Activated CD8-positive, alpha-beta memory T cell treated with anti-CD3 and anti-CD28 coated beads, Interleukin-2, amount 10 ng/mL, durations not matched to agents 7 days and 5 days (primary cell): ENCODE measurements around the gene STXBP5. TPM values are rescaled to one million over a fixed set of nuclear protein-coding genes. Genes with fewer than 3 reads are reported as not detected.

ENCODE experiments used
- ATAC-seq: fragments of 150-1000 bp; cut with Tn5 transposase; one replicate; pipeline ENCODE4 v1.10.0; 2021; ENCODE audit warnings: moderate library complexity
- CTCF ChIA-PET: fragments of 350-600 bp; sonication (Branson Sonifier 250); formaldehyde crosslinking; loops from one replicate; lab custom pipeline; 2021; ENCODE audit warnings: antibody characterized with exemption; lab: Charles Lee
- DNase-seq: peaks from one replicate; pipeline ENCODE4 v3.0.0-alpha.2; 2020
- H3K27ac Mint-ChIP-seq: one replicate; pipeline ENCODE4 v1.8.0; 2021; ENCODE audit warnings: mild to moderate bottlenecking, mixed read lengths
- H3K27me3 Mint-ChIP-seq: one replicate; pipeline ENCODE4 v1.8.0; 2021; ENCODE audit warnings: mixed read lengths
- H3K36me3 Mint-ChIP-seq: one replicate; pipeline ENCODE4 v1.8.0; 2021; ENCODE audit warnings: mild to moderate bottlenecking, mixed read lengths
- H3K4me1 Mint-ChIP-seq: one replicate; pipeline ENCODE4 v1.8.0; 2021; ENCODE audit warnings: mixed read lengths
- H3K4me3 Mint-ChIP-seq: one replicate; pipeline ENCODE4 v1.8.0; 2021; ENCODE audit warnings: mild to moderate bottlenecking, moderate library complexity, mixed read lengths
- H3K9me3 Mint-ChIP-seq: one replicate; pipeline ENCODE4 v1.8.0; 2022; ENCODE audit warnings: low read depth, mixed read lengths
- total RNA-seq, 2 experiments: library from RNA; stranded (reverse); gene quantifications; one replicate each; pipeline ENCODE4 v1.2.3, GENCODE V29; 2021

Gene STXBP5
- total RNA-seq, 2 experiments from 2014 or later, result 16.1 to 22.6 TPM

DNA sequence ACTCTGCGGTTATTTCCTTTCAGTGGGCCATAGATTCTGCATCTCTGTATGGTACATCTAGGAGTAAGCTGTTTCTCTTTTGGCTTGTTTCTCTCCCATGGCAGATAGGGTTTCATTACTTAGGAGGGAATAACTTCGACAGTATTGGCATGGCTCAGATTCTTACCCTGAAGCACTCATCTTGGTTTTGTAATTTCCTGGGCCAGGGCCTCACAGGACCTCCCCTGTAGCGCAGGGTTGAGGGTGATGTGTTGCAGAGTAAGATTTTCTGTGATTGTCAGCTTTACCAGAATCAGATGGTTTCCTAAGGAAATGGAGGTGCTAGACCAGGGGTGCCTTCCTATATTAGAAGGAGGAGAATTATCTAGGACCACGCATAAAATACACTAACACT, 78.3 kb downstream of the STXBP5 start:
- no peak overlapping the region for H3K4me3 Mint-ChIP-seq
- ATAC-seq, result no peak
- no peak overlapping the region for H3K27ac Mint-ChIP-seq

DNA sequence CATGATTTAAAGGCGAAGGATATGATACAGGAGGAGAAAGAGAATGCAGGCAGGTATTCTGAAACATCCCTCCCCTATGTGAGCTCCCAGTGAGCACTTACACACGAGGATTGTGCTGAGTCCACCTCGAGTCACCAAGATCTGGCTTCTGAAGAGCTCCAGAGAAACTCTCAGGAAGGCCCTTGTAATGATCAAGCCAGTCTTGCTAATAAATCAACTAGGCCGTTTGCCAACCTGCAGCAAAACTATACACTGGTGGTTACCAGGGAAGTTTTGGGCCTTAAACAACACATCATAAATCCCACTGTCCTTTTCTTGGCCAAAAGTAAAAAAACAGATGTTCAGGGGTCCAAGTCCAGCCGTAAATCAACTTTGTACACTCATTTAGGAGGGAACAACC, 79.2 kb downstream of the STXBP5 start:
- DNase-seq, result no peak

More for the DNA sequence above, 78.3 kb downstream of the STXBP5 start:
- H3K27me3 Mint-ChIP-seq, result no peaks in the 10 kb centered on the region
- no peak for DNase-seq
- H3K9me3 Mint-ChIP-seq, result no peaks in the 10 kb centered on the region
- H3K4me1 Mint-ChIP-seq, result peaks cover 34% of the 10 kb centered on the region
- H3K36me3 Mint-ChIP-seq, result peaks cover 37% of the 10 kb centered on the region
- CTCF ChIA-PET, result interaction anchor here (1.2 kb wide), 1 partner anchor 10 kb away, joined by 3 read pairs; no protein-coding TSS in a partner anchor

DNA sequence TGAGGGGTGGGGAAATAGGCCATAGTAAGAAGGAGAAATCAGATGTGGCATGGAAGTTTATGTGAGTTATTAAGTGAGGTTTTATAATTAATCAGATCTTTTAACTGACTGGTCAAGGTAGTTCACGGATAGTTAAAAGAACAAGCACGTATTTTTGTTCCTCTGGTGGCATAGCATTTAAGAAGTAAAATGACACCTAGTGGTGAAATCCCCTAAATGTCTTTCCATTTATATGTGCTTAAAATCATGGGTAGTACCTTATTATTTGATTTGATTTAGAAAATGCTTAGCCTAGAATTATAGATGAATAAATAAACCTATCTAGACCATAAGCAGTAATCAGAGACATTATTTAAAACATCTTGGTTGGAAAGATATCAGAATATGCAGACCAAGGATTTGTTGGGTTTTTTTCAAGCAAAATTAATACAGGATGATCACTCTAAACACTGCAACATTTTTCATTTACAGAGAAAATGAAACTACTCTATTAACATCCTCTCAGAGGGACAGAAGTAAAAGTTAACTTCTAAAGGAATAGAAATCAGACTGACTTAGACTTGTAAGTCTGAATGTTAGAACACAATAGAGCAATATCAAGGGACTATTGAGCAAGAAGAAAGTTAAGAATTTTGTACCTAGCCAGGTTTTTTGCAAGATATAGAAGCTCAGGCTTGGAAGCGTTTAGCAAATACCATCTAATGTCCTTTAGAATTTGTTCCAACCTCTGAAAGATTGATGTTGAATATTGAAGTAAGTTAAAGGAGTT, 81.1 kb downstream of the STXBP5 start:
- H3K4me3 Mint-ChIP-seq, result no peak overlapping the region
- CTCF ChIA-PET, result interaction anchor here (1.1 kb wide), 1 partner anchor 407 kb away, joined by 3 read pairs; no protein-coding TSS in a partner anchor
- peaks cover 31% of the 10 kb centered on the region for H3K4me1 Mint-ChIP-seq
- ATAC-seq, result no peak
- no peak overlapping the region for H3K27ac Mint-ChIP-seq
- no peak for DNase-seq
- H3K27me3 Mint-ChIP-seq, result no peaks in the 10 kb centered on the region
- H3K36me3 Mint-ChIP-seq, result peaks cover 21% of the 10 kb centered on the region
- no peaks in the 10 kb centered on the region for H3K9me3 Mint-ChIP-seq

More for the DNA sequence above, 79.2 kb downstream of the STXBP5 start:
- Mint-ChIP-seq H3K4me1 (peaks cover 39% of the 10 kb centered on the region), H3K36me3 (peaks cover 32% of the 10 kb centered on the region), H3K9me3 (no peaks in the 10 kb centered on the region), H3K4me3 (no peak overlapping the region), H3K27me3 (no peaks in the 10 kb centered on the region), H3K27ac (no peak overlapping the region)
- ATAC-seq, result no peak
- CTCF ChIA-PET, result interaction anchor here (1.2 to 1.5 kb wide), 2 partner anchors 11 to 18 kb away, joined by 3 read pairs; no protein-coding TSS in a partner anchor

DNA sequence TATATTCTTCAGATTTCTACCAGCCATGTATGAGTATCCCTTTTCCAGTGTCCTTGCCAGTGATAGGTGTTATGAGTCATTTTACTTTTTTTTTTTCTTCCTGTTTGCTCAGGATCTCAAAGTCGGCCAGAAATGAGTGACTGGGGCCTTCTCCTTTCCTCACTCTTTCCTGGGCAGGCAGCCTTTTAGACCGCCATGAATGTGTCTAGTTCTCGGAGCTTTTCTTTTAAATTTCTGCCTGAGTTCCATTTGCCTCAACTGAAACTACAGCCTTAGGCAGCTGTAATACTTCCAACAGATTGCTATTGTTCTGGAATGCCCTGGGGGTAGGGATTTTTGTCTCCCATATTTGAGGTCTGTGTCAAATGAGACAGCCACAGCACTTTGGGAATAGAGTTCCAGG, 83.7 kb downstream of the STXBP5 start:
- no peak overlapping the region for H3K4me3 Mint-ChIP-seq
- H3K9me3 Mint-ChIP-seq, result no peaks in the 10 kb centered on the region
- peaks cover 8% of the 10 kb centered on the region for H3K36me3 Mint-ChIP-seq
- no peak for ATAC-seq
- H3K4me1 Mint-ChIP-seq, result peaks cover 19% of the 10 kb centered on the region
- no peaks in the 10 kb centered on the region for H3K27me3 Mint-ChIP-seq
- H3K27ac Mint-ChIP-seq, result no peak overlapping the region
- CTCF ChIA-PET, result interaction anchor here (1.2 kb wide), 1 partner anchor 83 kb away, joined by 3 read pairs; the partner anchor contains the start of gene STXBP5
- no peak for DNase-seq

DNA sequence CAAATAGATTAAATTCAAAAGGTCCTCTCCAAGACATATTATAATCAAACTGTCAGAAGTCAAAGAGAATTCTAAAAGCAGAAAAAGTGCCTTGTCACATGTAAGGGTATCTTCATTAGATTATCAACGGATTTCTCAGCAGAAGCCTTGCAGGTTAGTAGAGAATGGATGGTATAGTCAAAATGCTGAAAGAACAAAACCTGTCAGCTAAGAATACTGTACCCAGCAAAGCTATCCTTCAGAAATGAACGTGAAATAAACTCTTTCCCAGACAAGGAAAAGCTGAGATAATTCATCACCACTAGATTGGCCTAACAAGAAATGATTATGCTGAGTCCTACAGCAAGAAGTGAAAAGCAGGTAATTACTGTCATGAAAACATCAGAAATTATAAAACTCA, 92.9 kb downstream of the STXBP5 start:
- no peak overlapping the region for H3K4me3 Mint-ChIP-seq
- peaks cover 20% of the 10 kb centered on the region for H3K9me3 Mint-ChIP-seq
- CTCF ChIA-PET, result interaction anchor here (0.6 kb wide), 1 partner anchor 269 kb away, joined by 3 read pairs; no protein-coding TSS in a partner anchor
- no peak overlapping the region for H3K27ac Mint-ChIP-seq
- DNase-seq (no peak), ATAC-seq (no peak)
- H3K4me1 Mint-ChIP-seq, result peaks cover 10% of the 10 kb centered on the region
- peaks cover 57% of the 10 kb centered on the region for H3K36me3 Mint-ChIP-seq
- H3K27me3 Mint-ChIP-seq, result no peaks in the 10 kb centered on the region

DNA sequence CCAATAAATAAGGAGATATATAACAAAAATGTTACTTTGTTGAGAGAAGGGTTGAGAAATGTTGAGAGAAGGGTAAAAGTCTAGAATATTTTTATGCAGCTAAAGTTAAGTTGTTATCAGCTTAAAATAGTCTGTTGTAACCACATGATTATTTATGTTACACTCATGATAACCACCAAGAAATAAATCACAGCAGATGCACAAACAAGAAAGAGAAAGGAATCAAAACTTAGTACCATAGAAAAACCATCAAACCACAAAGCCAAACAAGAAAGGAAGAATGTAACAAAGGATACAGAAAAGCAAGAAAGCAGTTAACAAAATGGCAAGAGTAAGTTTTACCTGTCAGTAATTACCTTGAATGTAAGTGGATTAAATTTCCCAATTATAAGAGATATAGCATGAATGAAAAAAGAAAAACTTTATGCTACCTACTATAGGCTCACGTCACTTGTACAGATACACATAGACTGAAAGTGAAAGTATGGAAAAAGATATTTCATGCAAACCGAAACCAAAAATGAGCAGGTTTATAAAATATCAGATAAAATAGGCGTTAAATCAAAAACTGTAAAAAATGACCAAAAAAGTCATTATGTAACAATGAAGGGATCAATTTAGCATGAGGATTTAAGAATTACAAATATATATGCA, 93.6 kb downstream of the STXBP5 start:
- Mint-ChIP-seq H3K4me3 (no peak overlapping the region), H3K36me3 (peaks cover 59% of the 10 kb centered on the region), H3K27me3 (no peaks in the 10 kb centered on the region), H3K4me1 (peaks cover 10% of the 10 kb centered on the region), H3K27ac (peak overlapping the region; percentile 3), H3K9me3 (peaks cover 20% of the 10 kb centered on the region)
- ATAC-seq (no peak), DNase-seq (no peak)
- CTCF ChIA-PET, result no interaction called here

DNA sequence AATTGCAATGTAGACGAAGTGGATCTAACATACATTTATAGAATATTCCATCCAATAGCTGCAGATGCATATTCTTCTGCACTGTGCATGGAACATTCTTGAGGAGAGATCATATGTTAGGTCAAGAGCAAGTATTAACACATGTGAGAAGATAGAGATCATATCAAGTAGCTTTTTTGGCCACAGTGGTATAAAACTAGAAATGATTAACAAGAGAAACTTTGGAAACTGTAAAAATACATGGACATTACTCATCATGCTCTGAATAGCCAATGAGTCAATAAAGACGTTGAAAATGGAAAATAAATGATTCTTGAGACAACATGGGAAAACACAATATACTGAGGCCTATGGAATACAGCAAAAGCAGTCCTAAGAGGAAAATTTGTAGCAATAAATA, 94.2 kb downstream of the STXBP5 start:
- H3K27ac Mint-ChIP-seq, result no peak overlapping the region

DNA sequence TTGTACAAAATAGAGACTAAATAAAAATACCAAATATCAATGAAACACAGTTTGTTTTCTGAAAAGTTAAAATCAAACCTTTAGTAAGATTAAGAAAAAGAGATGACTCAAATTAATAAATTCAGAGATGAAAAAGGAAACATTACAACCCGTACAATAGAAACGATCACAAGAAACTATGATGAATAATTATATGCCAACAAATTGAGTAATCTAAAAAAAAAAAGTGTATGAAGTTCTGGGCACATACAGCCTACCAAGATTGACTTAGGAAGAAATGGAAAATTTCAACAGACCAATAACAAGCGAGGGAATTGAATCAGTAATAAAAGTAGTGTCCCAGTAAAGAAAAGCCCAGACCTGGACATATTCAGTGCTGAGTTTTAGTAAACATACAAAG, 94.8 kb downstream of the STXBP5 start:
- Mint-ChIP-seq H3K27ac (no peak overlapping the region), H3K4me1 (peaks cover 10% of the 10 kb centered on the region), H3K4me3 (no peak overlapping the region), H3K9me3 (peaks cover 28% of the 10 kb centered on the region), H3K36me3 (peaks cover 61% of the 10 kb centered on the region), H3K27me3 (no peaks in the 10 kb centered on the region)
- ATAC-seq, result no peak
- no peak for DNase-seq
- CTCF ChIA-PET, result no interaction called here

More for the DNA sequence above, 94.2 kb downstream of the STXBP5 start:
- CTCF ChIA-PET, result no interaction called here
- H3K9me3 Mint-ChIP-seq, result peaks cover 23% of the 10 kb centered on the region
- DNase-seq (no peak), ATAC-seq (no peak)
- H3K4me3 Mint-ChIP-seq, result no peak overlapping the region
- H3K27me3 Mint-ChIP-seq, result no peaks in the 10 kb centered on the region
- peaks cover 10% of the 10 kb centered on the region for H3K4me1 Mint-ChIP-seq
- H3K36me3 Mint-ChIP-seq, result peaks cover 60% of the 10 kb centered on the region

DNA sequence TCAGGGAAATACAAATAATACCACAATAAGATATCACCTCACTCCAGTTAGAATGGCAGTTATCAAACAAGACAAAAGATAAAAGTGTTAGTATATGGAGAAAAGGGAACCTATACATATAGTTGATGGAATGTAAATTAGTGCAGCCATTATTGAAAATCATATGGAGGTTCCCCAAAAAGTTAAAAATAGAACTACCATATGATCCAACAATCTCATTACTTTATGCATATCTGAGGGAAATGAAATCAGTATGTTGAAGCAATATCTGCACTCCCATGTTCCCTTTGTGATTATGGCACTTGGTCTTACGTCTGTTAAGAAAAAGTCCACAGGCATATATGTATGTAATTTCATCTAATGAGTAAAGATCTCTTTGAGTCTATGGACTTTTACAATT, 96.9 kb downstream of the STXBP5 start:
- Mint-ChIP-seq H3K4me1 (peaks cover 10% of the 10 kb centered on the region), H3K27ac (no peak overlapping the region), H3K27me3 (no peaks in the 10 kb centered on the region), H3K36me3 (peaks cover 59% of the 10 kb centered on the region), H3K4me3 (no peak overlapping the region), H3K9me3 (peaks cover 34% of the 10 kb centered on the region)
- CTCF ChIA-PET, result no interaction called here
- DNase-seq (no peak), ATAC-seq (no peak)

DNA sequence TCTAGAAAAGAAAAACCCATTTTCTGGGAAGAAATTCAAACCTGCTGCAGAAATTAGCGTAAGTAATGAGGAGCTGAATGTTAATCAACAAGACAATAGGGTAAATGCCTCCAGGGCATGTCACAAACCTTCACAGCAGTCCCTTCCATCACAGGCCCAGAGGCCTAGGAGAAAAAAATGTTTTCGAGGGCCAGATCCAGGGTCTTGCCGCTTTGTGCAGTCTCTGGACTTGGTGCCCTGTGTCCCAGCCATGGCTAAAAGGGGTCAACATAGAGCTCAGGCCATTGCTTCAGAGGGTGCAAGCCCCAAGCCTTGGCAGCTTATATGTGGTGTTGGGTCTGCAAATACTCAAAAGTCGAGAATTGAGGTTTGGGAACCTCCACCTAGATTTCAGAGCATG, 99.8 kb downstream of the STXBP5 start:
- no peak overlapping the region for H3K4me3 Mint-ChIP-seq
- peaks cover 21% of the 10 kb centered on the region for H3K9me3 Mint-ChIP-seq
- ATAC-seq (no peak), DNase-seq (no peak)
- peaks cover 35% of the 10 kb centered on the region for H3K36me3 Mint-ChIP-seq
- H3K27ac Mint-ChIP-seq, result no peak overlapping the region
- no peaks in the 10 kb centered on the region for H3K27me3 Mint-ChIP-seq
- CTCF ChIA-PET, result no interaction called here
- H3K4me1 Mint-ChIP-seq, result no peaks in the 10 kb centered on the region

DNA sequence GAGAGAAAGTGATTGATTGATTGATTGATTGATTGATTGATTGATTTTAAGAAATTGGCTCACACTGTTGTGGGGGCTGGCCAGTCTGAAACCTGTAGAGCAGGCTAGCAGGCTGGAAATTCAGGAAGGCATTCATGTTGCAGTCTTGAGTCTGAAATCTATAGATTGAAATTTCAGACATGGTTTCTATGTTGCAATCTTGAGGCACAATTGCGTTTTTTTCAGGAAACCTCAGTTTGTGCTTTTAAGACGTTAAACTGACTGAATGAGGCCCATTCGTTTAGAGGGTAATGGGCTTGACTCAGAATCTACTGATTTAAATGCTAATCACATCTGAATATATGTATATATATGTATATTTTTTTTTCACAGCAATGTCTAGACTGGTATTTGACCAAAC, 106.3 kb downstream of the STXBP5 start:
- Mint-ChIP-seq H3K4me1 (no peaks in the 10 kb centered on the region), H3K27me3 (no peaks in the 10 kb centered on the region), H3K4me3 (no peak overlapping the region), H3K9me3 (no peaks in the 10 kb centered on the region), H3K36me3 (peaks cover 13% of the 10 kb centered on the region), H3K27ac (no peak overlapping the region)
- DNase-seq (no peak), ATAC-seq (no peak)
- CTCF ChIA-PET, result no interaction called here

DNA sequence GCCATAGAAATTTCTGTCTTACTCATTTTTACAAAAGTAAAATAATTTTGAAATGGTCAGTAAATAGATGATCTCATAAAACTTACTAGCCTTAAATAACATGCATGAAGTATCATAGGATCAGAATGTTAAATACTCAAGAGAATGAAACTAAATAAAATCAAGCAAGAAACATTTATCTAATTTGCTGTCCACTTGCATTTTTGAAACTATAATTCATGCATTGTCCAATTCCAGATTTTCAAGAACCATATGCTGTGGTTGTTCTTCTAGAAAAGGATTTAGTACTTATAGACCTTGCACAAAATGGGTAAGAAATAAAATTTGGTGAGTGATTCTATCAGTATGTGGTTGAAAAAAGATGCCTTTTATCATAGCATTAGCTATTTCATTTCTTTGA, 107.0 kb downstream of the STXBP5 start:
- Mint-ChIP-seq H3K4me1 (no peaks in the 10 kb centered on the region), H3K4me3 (no peak overlapping the region), H3K36me3 (peaks cover 13% of the 10 kb centered on the region), H3K27ac (no peak overlapping the region), H3K27me3 (no peaks in the 10 kb centered on the region), H3K9me3 (no peaks in the 10 kb centered on the region)
- ATAC-seq (no peak), DNase-seq (no peak)
- CTCF ChIA-PET, result no interaction called here

DNA sequence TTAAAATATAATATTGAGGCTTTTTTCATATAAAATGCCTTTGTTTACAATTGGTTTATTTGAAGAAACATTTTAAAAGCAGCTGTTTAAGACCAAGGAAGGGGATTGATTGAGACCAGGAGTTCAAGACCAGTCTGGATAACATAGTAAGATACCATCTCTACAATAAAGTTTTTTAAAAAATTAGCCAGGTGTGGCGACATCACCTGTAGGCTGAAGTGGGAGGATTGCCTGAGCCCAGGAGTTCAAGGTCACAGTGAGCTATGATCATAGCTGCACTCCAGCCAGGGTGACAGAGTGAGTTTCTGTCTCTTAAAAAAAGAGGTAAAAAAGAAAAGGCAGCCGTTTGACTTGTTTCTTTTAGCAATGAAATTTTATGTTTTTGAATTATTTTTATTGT, 117.0 kb downstream of the STXBP5 start:
- no peak overlapping the region for H3K27ac Mint-ChIP-seq

More for the DNA sequence above, 117.0 kb downstream of the STXBP5 start:
- H3K27me3 Mint-ChIP-seq, result no peaks in the 10 kb centered on the region
- CTCF ChIA-PET, result no interaction called here
- DNase-seq (no peak), ATAC-seq (no peak)
- H3K36me3 Mint-ChIP-seq, result peaks cover 18% of the 10 kb centered on the region
- H3K4me3 Mint-ChIP-seq, result no peak overlapping the region
- no peaks in the 10 kb centered on the region for H3K9me3 Mint-ChIP-seq
- peaks cover 14% of the 10 kb centered on the region for H3K4me1 Mint-ChIP-seq
